Transverse colon (tissue), 4 donors: ENCODE data around the gene RBM19. TPM values are rescaled to one million over a fixed set of nuclear protein-coding genes. Genes with fewer than 3 reads are reported as not detected.

ENCODE experiments used
- DNase-seq: peaks from one replicate; pipeline ENCODE4 v3.0.0-alpha.2; 2019
- H3K27ac ChIP-seq, 4 donors: fragments of 200-600 bp; sonication (generic); 2 replicates each; pipeline ENCODE4 v1.5.1; 2016 to 2018; ENCODE audit warnings: inconsistent platforms in 4 of 4
- H3K27me3 ChIP-seq: fragments of 200-600 bp; sonication (generic); 2 replicates; pipeline ENCODE4 v1.5.1; 2017; ENCODE audit warnings: inconsistent platforms
- H3K36me3 ChIP-seq, 4 donors: fragments of 200-600 bp; sonication (generic); 2 replicates each; pipeline ENCODE4 v1.5.1; 2017 to 2019; ENCODE audit warnings: inconsistent platforms in 4 of 4
- H3K4me1 ChIP-seq, 4 donors: fragments of 200-600 bp; sonication (generic); 2 replicates each; pipeline ENCODE4 v1.5.1; 2017 to 2020; ENCODE audit warnings: inconsistent platforms in 4 of 4
- H3K4me3 ChIP-seq, 4 donors: fragments of 200-600 bp; sonication (generic); 1 replicate in 1 of 4; 2 replicates in 3 of 4; pipeline versions ENCODE4 v1.5.1 to v1.6.1; 2017 to 2019; ENCODE audit warnings: inconsistent platforms in 4 of 4
- H3K9me3 ChIP-seq, 2 donors: fragments of 200-600 bp; sonication (generic); 2 replicates each; pipeline ENCODE4 v1.5.1; 2017 to 2019; ENCODE audit warnings: inconsistent platforms in 2 of 2
- CTCF ChIP-seq, 5 experiments: fragments of 200-600 bp in 3 of 5; fragments of 450-650 bp in 2 of 5; sonication (generic) in 3 of 5; IDR thresholded peaks; 1 replicate in 2 of 5; 2 replicates in 3 of 5; pipeline ENCODE4 v1.5.1; 2016 to 2017; ENCODE audit warnings: antibody characterized with exemption in 5 of 5, inconsistent platforms in 3 of 5, mild to moderate bottlenecking in 2 of 5, moderate library complexity in 1 of 5
- EP300 ChIP-seq: sonication (generic); formaldehyde crosslinking; IDR thresholded peaks from one replicate; pipeline ENCODE4 v1.6.1; 2017; ENCODE audit warnings: antibody characterized with exemption, low read depth
- POLR2A ChIP-seq: fragments of 450-650 bp; IDR thresholded peaks from one replicate; pipeline ENCODE4 v1.6.1; 2016; ENCODE audit warnings: antibody characterized with exemption, mild to moderate bottlenecking, moderate library complexity
- POLR2AphosphoS5 ChIP-seq, 3 donors: sonication (generic); formaldehyde crosslinking; IDR thresholded peaks; one replicate each; pipeline ENCODE4 v1.6.1; 2016; ENCODE audit warnings: antibody characterized with exemption in 3 of 3
- WGBS, 2 donors: methylation state at CpG; one replicate each; pipeline ENCODE4 v1.1.5; 2018; ENCODE audit warnings: low coverage in 1 of 2; 5-methylcytosine and 5-hydroxymethylcytosine counted together
- in situ Hi-C, 4 donors: fragments of 200-750 bp; cut with MboI; loops; one replicate each; pipeline versions ENCODE4 v1.15.0 to v1.15.1; 2017; ENCODE audit warnings: low sequenced_read_pairs in 3 of 4, low pct_ligation_motif_present in 1 of 4, low pct_unique_long_range_greater_than_20kb in 1 of 4
- intact Hi-C: fragments of 100-400 bp; cut with DNase I; formaldehyde crosslinking; loops from one replicate; pipeline ENCODE4 v1.15.1; 2023; ENCODE audit warnings: low total_unique reads
- total RNA-seq, 4 donors: library from RNA; depleted of rRNA; stranded (reverse); fragments of >200 nt; gene quantifications; one replicate each; pipeline ENCODE4 v1.1.0, GENCODE V29; 2016

RBM19 gene
- total RNA-seq, 4 donors from 2014 or later = 24.3 to 96.1 (median 28.7) TPM

- Histone ChIP-seq H3K36me3 (no peaks in the 10 kb centered on the region), H3K4me1 (no peaks in the 10 kb centered on the region), H3K9me3 (no peaks in the 10 kb centered on the region), H3K27me3 (no peaks in the 10 kb centered on the region), H3K27ac (no peak overlapping the region), H3K4me3 (no peak overlapping the region)
- 95 to 100% methylated on average over 1 to 3 of the region's 3 CpGs for WGBS, 2 donors
- intact Hi-C loops = no loop called here
- TF ChIP-seq EP300 = no peak
- no peak for TF ChIP-seq CTCF (IDR thresholded peaks at IDR 0.05)
- no peak for TF ChIP-seq POLR2AphosphoS5 (IDR thresholded peaks at IDR 0.05)
- TF ChIP-seq POLR2A = no peak
- in situ Hi-C loops = no loop called here
- DNase-seq = no peak
These were observed 81.7 kb downstream of the RBM19 start for GRCh38 chr12:113884392-113884791.

- in situ Hi-C loops = no loop called here
- no peak for DNase-seq
- Histone ChIP-seq H3K9me3 (no peaks in the 10 kb centered on the region), H3K4me3 (no peak overlapping the region), H3K27me3 (no peaks in the 10 kb centered on the region), H3K36me3 (no peaks in the 10 kb centered on the region), H3K4me1 (no peaks in the 10 kb centered on the region), H3K27ac (no peak overlapping the region)
- 85% methylated on average over 2 of the region's 2 CpGs; no CpG with 5 or more reads in 1 of the 2 donors for WGBS, 2 donors
- TF ChIP-seq CTCF (IDR thresholded peaks at IDR 0.05) (no peak), EP300 (no peak), POLR2A (no peak), POLR2AphosphoS5 (IDR thresholded peaks at IDR 0.05) (no peak)
- intact Hi-C loops = no loop called here
These were observed 83.4 kb downstream of the RBM19 start for GRCh38 chr12:113882690-113883089.

- TF ChIP-seq POLR2AphosphoS5 (IDR thresholded peaks at IDR 0.05) = no peak
- no peak for TF ChIP-seq EP300
- no peak for TF ChIP-seq CTCF (IDR thresholded peaks at IDR 0.05)
- no peak for TF ChIP-seq POLR2A
- H3K4me1 ChIP-seq = no peaks in the 10 kb centered on the region
- H3K27ac ChIP-seq = no peak overlapping the region
- in situ Hi-C loops = no loop called here
- DNase-seq = no peak
- no peaks in the 10 kb centered on the region for H3K9me3 ChIP-seq
- intact Hi-C loops = no loop called here
- H3K36me3 ChIP-seq = no peaks in the 10 kb centered on the region
- H3K27me3 ChIP-seq = no peaks in the 10 kb centered on the region
- no peak overlapping the region for H3K4me3 ChIP-seq
- 69 to 89% methylated on average over 4 to 23 of the region's 23 CpGs for WGBS, 2 donors
These were observed 84.8 kb downstream of the RBM19 start for GRCh38 chr12:113880988-113881962.

GRCh38 chr12:113880326-113880725 is 85.8 kb downstream of the RBM19 start:
- in situ Hi-C loops = no loop called here
- Histone ChIP-seq H3K27ac (no peak overlapping the region), H3K36me3 (no peaks in the 10 kb centered on the region), H3K9me3 (no peaks in the 10 kb centered on the region), H3K4me3 (no peak overlapping the region), H3K4me1 (no peaks in the 10 kb centered on the region), H3K27me3 (no peaks in the 10 kb centered on the region)
- TF ChIP-seq EP300 (no peak), CTCF (IDR thresholded peaks at IDR 0.05) (no peak), POLR2A (no peak), POLR2AphosphoS5 (IDR thresholded peaks at IDR 0.05) (no peak)
- no peak for DNase-seq
- 89 to 90% methylated on average over 4 to 11 of the region's 11 CpGs for WGBS, 2 donors
- intact Hi-C loops = no loop called here
